CD14-positive monocyte (primary cell): Measurements from ENCODE around the gene TRIM67. TPM values are rescaled to one million over a fixed set of nuclear protein-coding genes. Genes with fewer than 3 reads are reported as not detected.

Experiments used
- DNase-seq, 3 donors: peaks; one replicate each; pipeline ENCODE4 v3.0.0-alpha.2; 2011 to 2022
- H2AFZ ChIP-seq: 2 replicates; pipeline ENCODE4 v1.6.0; 2012; ENCODE audit warnings: mild to moderate bottlenecking, low read depth, low read length, inconsistent platforms; ENCODE audit not compliant: insufficient read depth, poor library complexity, severe bottlenecking
- H3K27ac ChIP-seq, 2 donors: 1 replicate in 1 of 2; 2 replicates in 1 of 2; pipeline ENCODE4 v1.5.1; 2012 to 2013; ENCODE audit warnings: low read length in 2 of 2, control low read depth in 1 of 2, inconsistent platforms in 1 of 2, low read depth in 1 of 2, mild to moderate bottlenecking in 1 of 2
- H3K27me3 ChIP-seq, 2 donors: one replicate each; pipeline versions ENCODE4 v1.6.0 to v1.6.1; 2011 to 2013; ENCODE audit warnings: low read length in 2 of 2; ENCODE audit not compliant: control insufficient read depth in 2 of 2, insufficient read depth in 2 of 2
- H3K36me3 ChIP-seq, 2 donors: replicated peaks in 1 of 2; 1 replicate in 1 of 2; 2 replicates in 1 of 2; pipeline versions ENCODE4 v1.5.1 to v1.6.1; 2012 to 2013; ENCODE audit warnings: low read length in 2 of 2, control low read depth in 1 of 2, inconsistent platforms in 1 of 2, mild to moderate bottlenecking in 1 of 2; ENCODE audit not compliant: insufficient read depth in 2 of 2, control insufficient read depth in 1 of 2
- H3K4me1 ChIP-seq, 2 donors: 1 replicate in 1 of 2; 2 replicates in 1 of 2; pipeline versions ENCODE4 v1.5.1 to v1.6.1; 2012 to 2013; ENCODE audit warnings: low read length in 2 of 2, control low read depth in 1 of 2, inconsistent platforms in 1 of 2, mild to moderate bottlenecking in 1 of 2, moderate library complexity in 1 of 2; ENCODE audit not compliant: insufficient read depth in 2 of 2, control insufficient read depth in 1 of 2
- H3K4me2 ChIP-seq: replicated peaks from 2 replicates; pipeline ENCODE3; 2012; ENCODE audit warnings: low read length, moderate library complexity, mild to moderate bottlenecking; ENCODE audit not compliant: poor library complexity, severe bottlenecking; ENCODE audit errors: extremely low read depth
- H3K4me3 ChIP-seq, 3 experiments: fragments of 200-600 bp in 1 of 3; sonication (generic) in 1 of 3; replicated peaks in 1 of 3; 1 replicate in 2 of 3; 2 replicates in 1 of 3; pipeline ENCODE4 v1.5.1; 2011 to 2013; ENCODE audit warnings: low read length in 3 of 3, mild to moderate bottlenecking in 3 of 3, control low read depth in 2 of 3, low read depth in 2 of 3, inconsistent platforms in 1 of 3, moderate library complexity in 1 of 3
- H3K79me2 ChIP-seq: 2 replicates; pipeline ENCODE4 v1.6.0; 2012; ENCODE audit warnings: mild to moderate bottlenecking, control low read depth, inconsistent platforms, low read length, moderate library complexity; ENCODE audit not compliant: insufficient read depth
- H3K9ac ChIP-seq: 2 replicates; pipeline ENCODE4 v1.6.0; 2017; ENCODE audit warnings: low read length, mild to moderate bottlenecking; ENCODE audit not compliant: insufficient read depth, poor library complexity, severe bottlenecking
- H3K9me3 ChIP-seq, 2 donors: replicated peaks in 1 of 2; 1 replicate in 1 of 2; 2 replicates in 1 of 2; pipeline versions ENCODE4 v1.5.1 to v1.6.1; 2012 to 2013; ENCODE audit warnings: low read length in 2 of 2, control low read depth in 1 of 2; ENCODE audit not compliant: control insufficient read depth in 1 of 2, insufficient read depth in 1 of 2
- H4K20me1 ChIP-seq: 2 replicates; pipeline ENCODE4 v1.6.0; 2012; ENCODE audit warnings: mild to moderate bottlenecking, low read length, control low read depth, moderate library complexity; ENCODE audit not compliant: insufficient read depth
- H3K27ac Mint-ChIP-seq, 7 donors: one replicate each; pipeline ENCODE4 v1.8.0; 2020; ENCODE audit warnings: mild to moderate bottlenecking in 7 of 7, mixed read lengths in 7 of 7, moderate library complexity in 6 of 7, inconsistent platforms in 2 of 7
- H3K27me3 Mint-ChIP-seq, 3 donors: one replicate each; pipeline ENCODE4 v1.8.0; 2021 to 2022; ENCODE audit warnings: low read depth in 3 of 3, mild to moderate bottlenecking in 3 of 3, mixed read lengths in 3 of 3, moderate library complexity in 3 of 3, inconsistent platforms in 1 of 3
- H3K36me3 Mint-ChIP-seq, 2 donors: one replicate each; pipeline ENCODE4 v1.8.0; 2020; ENCODE audit warnings: mixed read lengths in 2 of 2, inconsistent platforms in 1 of 2, mild to moderate bottlenecking in 1 of 2
- H3K4me1 Mint-ChIP-seq: one replicate; pipeline ENCODE4 v1.8.0; 2020; ENCODE audit warnings: mild to moderate bottlenecking, mixed read lengths
- H3K4me3 Mint-ChIP-seq, 2 donors: one replicate each; pipeline ENCODE4 v1.8.0; 2020; ENCODE audit warnings: mild to moderate bottlenecking in 2 of 2, mixed read lengths in 2 of 2, moderate library complexity in 1 of 2
- H3K9me3 Mint-ChIP-seq, 7 donors: one replicate each; pipeline ENCODE4 v1.8.0; 2020 to 2022; ENCODE audit warnings: mixed read lengths in 7 of 7, mild to moderate bottlenecking in 6 of 7, moderate library complexity in 6 of 7, inconsistent platforms in 2 of 7
- CTCF ChIP-seq: fragments of 200-600 bp; IDR thresholded peaks from one replicate; pipeline ENCODE4 v1.8.0; 2022; ENCODE audit warnings: antibody characterized with exemption, mild to moderate bottlenecking
- WGBS: methylation state at CpG from one replicate; pipeline ENCODE4 v1.1.5; 2013; ENCODE audit warnings: missing lambda C conversion rate; ENCODE audit not compliant: insufficient coverage; 5-methylcytosine and 5-hydroxymethylcytosine counted together
- intact Hi-C, 2 donors: fragments of 100-400 bp; cut with micrococcal nuclease; formaldehyde crosslinking; loops; one replicate each; pipeline versions ENCODE4 v1.15.0 to v1.15.1; 2023
- polyA plus RNA-seq, 3 donors: library from polyadenylated mRNA; depleted of rRNA in 1 of 3; unstranded in 2 of 3; stranded (reverse) in 1 of 3; fragments of 300-500 nt in 2 of 3; fragments of >200 nt in 1 of 3; fragmentation: Illumina TruSeq in 2 of 3; gene quantifications; 1 replicate in 2 of 3; 2 replicates in 1 of 3; pipeline ENCODE4 v1.2.3, GENCODE V29; 2012 to 2021

Gene TRIM67
- polyA plus RNA-seq, 3 donors: not detected

DNA sequence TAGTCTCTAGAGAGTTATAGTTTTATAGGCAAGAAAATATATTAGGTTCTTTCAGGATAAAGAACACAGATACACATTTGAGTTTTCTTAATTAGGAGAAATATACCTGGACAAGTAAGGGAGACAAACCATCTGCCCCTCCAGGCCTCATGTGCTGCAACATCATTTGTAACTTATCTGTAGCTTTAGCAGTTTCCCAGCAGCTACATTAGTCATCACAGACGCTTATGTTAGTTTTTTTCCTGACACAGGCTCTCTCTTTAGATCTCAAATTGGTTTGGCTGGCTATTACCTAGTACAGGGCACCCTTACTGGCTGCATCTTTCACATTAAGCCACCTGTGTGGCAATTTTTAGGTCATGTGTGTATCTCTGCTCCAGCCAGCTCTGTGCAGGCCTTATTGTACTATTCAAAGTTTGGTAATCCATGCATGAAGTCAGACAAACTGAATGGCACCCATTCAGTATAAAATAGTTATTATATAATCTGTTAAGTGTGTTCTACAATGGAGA is 105.0 kb downstream of the TRIM67 start:
- Mint-ChIP-seq H3K4me1 (no peaks in the 10 kb centered on the region), H3K27me3 (no peaks in the 10 kb centered on the region), H3K4me3 (no peak overlapping the region), H3K9me3 (no peaks in the 10 kb centered on the region), H3K27ac (no peak overlapping the region), H3K36me3 (peaks cover 87 to 98% of the 10 kb centered on the region in 2 donors)
- Histone ChIP-seq H3K9me3 (no peaks in the 10 kb centered on the region), H3K36me3 (peaks cover 86 to 99% of the 10 kb centered on the region in 2 donors), H3K27ac (no peak overlapping the region), H3K4me3 (no peak overlapping the region), H3K9ac (no peak overlapping the region), H3K27me3 (no peaks in the 10 kb centered on the region), H2AFZ (no peak overlapping the region), H3K79me2 (no peaks in the 10 kb centered on the region), H4K20me1 (no peaks in the 10 kb centered on the region), H3K4me2 (no peak overlapping the region), H3K4me1 (no peaks in the 10 kb centered on the region)
- no peak for DNase-seq
- WGBS: no CpG with 5 or more reads among the region's 1 CpG
- TF ChIP-seq CTCF: no peak
- intact Hi-C loops: no loop called here

Other genes starting within 250 kb of the TRIM67 start
- gene TTC13, start 183.2 kb upstream of the TRIM67 start, polyA plus RNA-seq: 10 to 100 TPM in 2 of 3 donors, 1 to 10 TPM in 1; 9.2 to 24.4 (median 10.8) TPM
- 10 to 100 TPM in 2 of 3 donors, 1 to 10 TPM in 1; 7.7 to 19.2 (median 15.0) TPM for gene ARV1, start 183.0 kb upstream of the TRIM67 start, polyA plus RNA-seq
- 10 to 100 TPM in 1 of 3 donors, 1 to 10 TPM in 2; 2.0 to 11.7 (median 4.4) TPM for gene FAM89A, start 121.8 kb upstream of the TRIM67 start, polyA plus RNA-seq
- gene GNPAT, start 79.2 kb downstream of the TRIM67 start, polyA plus RNA-seq: 10 to 100 TPM; 20.8 to 40.3 (median 34.8) TPM
- 1 to 10 TPM; 2.8 to 7.8 (median 3.1) TPM for gene EXOC8, start 175.8 kb downstream of the TRIM67 start, polyA plus RNA-seq
- 1 to 10 TPM; 4.5 to 9.1 (median 7.8) TPM for gene SPRTN, start 176.2 kb downstream of the TRIM67 start, polyA plus RNA-seq